Neural cell (in vitro differentiated cells): ENCODE results near the gene STRBP.
"Not testable (repeated sequence)": the region's sequence is repeated elsewhere in the genome, so short reads cannot be mapped to it uniquely, and the experiment has no call there.

ENCODE experiments used
- CTCF ChIP-seq: fragments of 450-650 bp; IDR thresholded peaks from 2 replicates; pipeline ENCODE4 v1.5.1; 2014; ENCODE audit warnings: antibody characterized with exemption, mild to moderate bottlenecking, moderate library complexity; ENCODE audit not compliant: poor library complexity, severe bottlenecking
- EP300 ChIP-seq: fragments of 450-650 bp; conservative IDR thresholded peaks from 2 replicates; pipeline ENCODE4 v1.6.1; 2014; ENCODE audit warnings: antibody characterized with exemption, mild to moderate bottlenecking, moderate library complexity; ENCODE audit not compliant: poor library complexity, severe bottlenecking
- EZH2 ChIP-seq: fragments of 200-600, 300-800 bp; shearing (Covaris generic), sonication (generic); IDR thresholded peaks from 2 replicates; pipeline ENCODE4 v1.6.1; 2014; ENCODE audit warnings: antibody characterized with exemption, low read length, borderline replicate concordance, mild to moderate bottlenecking; ENCODE audit not compliant: insufficient read depth, poor library complexity, severe bottlenecking
- TAF1 ChIP-seq: IDR thresholded peaks from 2 replicates; pipeline ENCODE4 v1.6.1; 2012; ENCODE audit warnings: low read depth

GRCh38 chr9:123249162-123249561 lies 19.2 kb downstream of the STRBP start:
- not testable (repeated sequence) for TF ChIP-seq EZH2, TAF1, EP300, CTCF
